Measurements from ENCODE around the gene LRRC23.

Gene LRRC23

GRCh38 chr12:6943722-6944380 is 39.2 kb downstream of the LRRC23 start, which contains the start of the genes C12orf57 and RNU7-1:
Gene C12orf57, plus strand, starts transcription at chr12:6944022. Its CDS starts 100 bp downstream, at chr12:6944122.
Gene RNU7-1, plus strand, starts transcription at chr12:6943816.
- no peaks in the 10 kb centered on the region for H3K27me3 ChIP-seq (ENCODE audit: insufficient read depth, low read depth)
- H3K4me1 ChIP-seq (ENCODE audit: low read depth, poor library complexity, severe bottlenecking) = peaks cover 21% of the 10 kb centered on the region
- H3K4me3 ChIP-seq (IDR thresholded peaks at IDR 0.05; ENCODE audit: insufficient read depth, low read depth, low read length) = no peak within 1 kb of the TSS
- TF ChIP-seq CTCF (conservative IDR thresholded peaks at IDR 0.05; ENCODE audit: low read depth, low read length) = no peak
- peak within 1 kb of the TSS; percentile 86 for H3K9ac ChIP-seq
- no peaks in the 10 kb centered on the region for H4K20me1 ChIP-seq (ENCODE audit: insufficient read depth)
- no peaks in the 10 kb centered on the region for H3K79me2 ChIP-seq (ENCODE audit: insufficient read depth, low read depth)
- H3K4me2 ChIP-seq = peak within 1 kb of the TSS; percentile 73
- H3K27ac ChIP-seq = peak within 1 kb of the TSS; percentile 98
- H3K36me3 ChIP-seq (ENCODE audit: insufficient read depth) = no peaks in the 10 kb centered on the region
- H2AFZ ChIP-seq (ENCODE audit: low read depth) = peak within 1 kb of the TSS; percentile 54; the same call in 1 of the 2 replicates

- H3K36me3 ChIP-seq (ENCODE audit: insufficient read depth) = no peaks in the 10 kb centered on the region
- H2AFZ ChIP-seq (ENCODE audit: low read depth) = peak overlapping the region; percentile 54; the same call in 1 of the 2 replicates
- no peaks in the 10 kb centered on the region for H3K27me3 ChIP-seq (ENCODE audit: insufficient read depth, low read depth)
- H3K79me2 ChIP-seq (ENCODE audit: insufficient read depth, low read depth) = no peaks in the 10 kb centered on the region
- no peaks in the 10 kb centered on the region for H4K20me1 ChIP-seq (ENCODE audit: insufficient read depth)
- H3K9ac ChIP-seq = peak overlapping the region; percentile 86
- peak; percentile 72 for TF ChIP-seq CTCF (conservative IDR thresholded peaks at IDR 0.05; ENCODE audit: low read depth, low read length)
- peak overlapping the region; percentile 98 for H3K27ac ChIP-seq
- H3K4me3 ChIP-seq (IDR thresholded peaks at IDR 0.05; ENCODE audit: insufficient read depth, low read depth, low read length) = no peak overlapping the region
- peaks cover 28% of the 10 kb centered on the region for H3K4me1 ChIP-seq (ENCODE audit: low read depth, poor library complexity, severe bottlenecking)
- H3K4me2 ChIP-seq = peak overlapping the region; percentile 73
Observed at GRCh38 chr12:6944381-6945186, 40.0 kb downstream of the LRRC23 start.

GRCh38 chr12:6945613-6946012 is 41.0 kb downstream of the LRRC23 start:
- peak overlapping the region; percentile 73 for H3K4me2 ChIP-seq
- H2AFZ ChIP-seq (ENCODE audit: low read depth) = no peak overlapping the region

More at GRCh38 chr12:6945613-6946012, 41.0 kb downstream of the LRRC23 start:
- no peaks in the 10 kb centered on the region for H3K27me3 ChIP-seq (ENCODE audit: insufficient read depth, low read depth)
- H3K27ac ChIP-seq = peak overlapping the region; percentile 98; the same call in 1 of the 2 replicates
- no peaks in the 10 kb centered on the region for H3K79me2 ChIP-seq (ENCODE audit: insufficient read depth, low read depth)
- no peaks in the 10 kb centered on the region for H3K36me3 ChIP-seq (ENCODE audit: insufficient read depth)
- TF ChIP-seq CTCF (conservative IDR thresholded peaks at IDR 0.05; ENCODE audit: low read depth, low read length) = no peak
- no peak overlapping the region; the same call in 1 of the 2 replicates for H3K9ac ChIP-seq
- H4K20me1 ChIP-seq (ENCODE audit: insufficient read depth) = no peaks in the 10 kb centered on the region
- H3K4me1 ChIP-seq (ENCODE audit: low read depth, poor library complexity, severe bottlenecking) = peaks cover 31% of the 10 kb centered on the region
- H3K4me3 ChIP-seq (IDR thresholded peaks at IDR 0.05; ENCODE audit: insufficient read depth, low read depth, low read length) = no peak overlapping the region
